Measurements from ENCODE around the gene PPFIBP2. TPM values are rescaled to one million over a fixed set of nuclear protein-coding genes. Genes with fewer than 3 reads are reported as not detected.
A peak's percentile ranks its signal among the peaks of the same experiment; 100 is the strongest.

Gene PPFIBP2
- polyA plus RNA-seq, 2 donors, result 27.4 to 32.1 TPM

GRCh38 chr11:7572001-7572712 is 58.4 kb downstream of the PPFIBP2 start:
- H3K4me1 ChIP-seq (ENCODE audit: control insufficient read depth in 2 of 2, insufficient read depth in 2 of 2, low read length in 1 of 2), result peaks cover 4 to 12% of the 10 kb centered on the region in 2 donors
- H3K27ac ChIP-seq (ENCODE audit: low read depth in 2 of 2, low read length in 1 of 2), result no peak overlapping the region
- no peak overlapping the region for H3K4me3 ChIP-seq (ENCODE audit: low read depth in 1 of 2, low read length in 2 of 2)
- H3K9me3 ChIP-seq (ENCODE audit: control insufficient read depth in 2 of 2, insufficient read depth in 1 of 2, low read depth in 1 of 2, low read length in 1 of 2), result no peaks in the 10 kb centered on the region
- H3K27me3 ChIP-seq (ENCODE audit: control insufficient read depth in 1 of 2, insufficient read depth in 2 of 2, low read length in 2 of 2), result no peaks in the 10 kb centered on the region
- H3K36me3 ChIP-seq (ENCODE audit: control insufficient read depth in 2 of 2, insufficient read depth in 2 of 2, low read length in 1 of 2), result no peaks in the 10 kb centered on the region
- WGBS, 2 donors, result 68 to 75% methylated on average over 4 of the region's 4 CpGs

GRCh38 chr11:7573193-7573557 is 59.4 kb downstream of the PPFIBP2 start:
- Histone ChIP-seq H3K27me3 (ENCODE audit: control insufficient read depth in 1 of 2, insufficient read depth in 2 of 2, low read length in 2 of 2) (no peaks in the 10 kb centered on the region), H3K36me3 (ENCODE audit: control insufficient read depth in 2 of 2, insufficient read depth in 2 of 2, low read length in 1 of 2) (no peaks in the 10 kb centered on the region), H3K9me3 (ENCODE audit: control insufficient read depth in 2 of 2, insufficient read depth in 1 of 2, low read depth in 1 of 2, low read length in 1 of 2) (no peaks in the 10 kb centered on the region), H3K4me1 (ENCODE audit: control insufficient read depth in 2 of 2, insufficient read depth in 2 of 2, low read length in 1 of 2) (peaks cover 4 to 13% of the 10 kb centered on the region in 2 donors), H3K4me3 (ENCODE audit: low read depth in 1 of 2, low read length in 2 of 2) (no peak overlapping the region), H3K27ac (ENCODE audit: low read depth in 2 of 2, low read length in 1 of 2) (no peak overlapping the region)

- 63 to 76% methylated on average over 9 of the region's 9 CpGs for WGBS, 2 donors
- Histone ChIP-seq H3K27ac (ENCODE audit: low read depth in 2 of 2, low read length in 1 of 2) (no peak overlapping the region), H3K4me1 (ENCODE audit: control insufficient read depth in 2 of 2, insufficient read depth in 2 of 2, low read length in 1 of 2) (peaks cover 4 to 15% of the 10 kb centered on the region in 2 donors), H3K36me3 (ENCODE audit: control insufficient read depth in 2 of 2, insufficient read depth in 2 of 2, low read length in 1 of 2) (no peaks in the 10 kb centered on the region), H3K4me3 (ENCODE audit: low read depth in 1 of 2, low read length in 2 of 2) (no peak overlapping the region), H3K27me3 (ENCODE audit: control insufficient read depth in 1 of 2, insufficient read depth in 2 of 2, low read length in 2 of 2) (no peaks in the 10 kb centered on the region), H3K9me3 (ENCODE audit: control insufficient read depth in 2 of 2, insufficient read depth in 1 of 2, low read depth in 1 of 2, low read length in 1 of 2) (no peaks in the 10 kb centered on the region)
Measured at GRCh38 chr11:7573558-7574296, 59.9 kb downstream of the PPFIBP2 start.

- no peaks in the 10 kb centered on the region for H3K36me3 ChIP-seq (ENCODE audit: control insufficient read depth in 2 of 2, insufficient read depth in 2 of 2, low read length in 1 of 2)
- H3K4me3 ChIP-seq (ENCODE audit: low read depth in 1 of 2, low read length in 2 of 2), result no peak overlapping the region
- no peak overlapping the region for H3K27ac ChIP-seq (ENCODE audit: low read depth in 2 of 2, low read length in 1 of 2)
- no peaks in the 10 kb centered on the region for H3K27me3 ChIP-seq (ENCODE audit: control insufficient read depth in 1 of 2, insufficient read depth in 2 of 2, low read length in 2 of 2)
- no peaks in the 10 kb centered on the region for H3K9me3 ChIP-seq (ENCODE audit: control insufficient read depth in 2 of 2, insufficient read depth in 1 of 2, low read depth in 1 of 2, low read length in 1 of 2)
- H3K4me1 ChIP-seq (ENCODE audit: control insufficient read depth in 2 of 2, insufficient read depth in 2 of 2, low read length in 1 of 2), result peaks cover 4 to 15% of the 10 kb centered on the region in 2 donors
- WGBS, 2 donors, result 76% methylated on average over 7 of the region's 7 CpGs
Measured at GRCh38 chr11:7574491-7575130, 60.8 kb downstream of the PPFIBP2 start.

- Histone ChIP-seq H3K9me3 (ENCODE audit: control insufficient read depth in 2 of 2, insufficient read depth in 1 of 2, low read depth in 1 of 2, low read length in 1 of 2) (no peaks in the 10 kb centered on the region), H3K27me3 (ENCODE audit: control insufficient read depth in 1 of 2, insufficient read depth in 2 of 2, low read length in 2 of 2) (no peaks in the 10 kb centered on the region), H3K27ac (ENCODE audit: low read depth in 2 of 2, low read length in 1 of 2) (peak overlapping the region; percentile 69 to 73), H3K36me3 (ENCODE audit: control insufficient read depth in 2 of 2, insufficient read depth in 2 of 2, low read length in 1 of 2) (no peaks in the 10 kb centered on the region), H3K4me1 (ENCODE audit: control insufficient read depth in 2 of 2, insufficient read depth in 2 of 2, low read length in 1 of 2) (peaks cover 4 to 15% of the 10 kb centered on the region in 2 donors), H3K4me3 (ENCODE audit: low read depth in 1 of 2, low read length in 2 of 2) (no peak overlapping the region)
- WGBS, 2 donors, result 31 to 37% methylated on average over 11 of the region's 11 CpGs
Measured at GRCh38 chr11:7575841-7576725, 62.3 kb downstream of the PPFIBP2 start.

GRCh38 chr11:7576726-7577290 is 63.0 kb downstream of the PPFIBP2 start:
- Histone ChIP-seq H3K27me3 (ENCODE audit: control insufficient read depth in 1 of 2, insufficient read depth in 2 of 2, low read length in 2 of 2) (no peaks in the 10 kb centered on the region), H3K36me3 (ENCODE audit: control insufficient read depth in 2 of 2, insufficient read depth in 2 of 2, low read length in 1 of 2) (no peaks in the 10 kb centered on the region), H3K9me3 (ENCODE audit: control insufficient read depth in 2 of 2, insufficient read depth in 1 of 2, low read depth in 1 of 2, low read length in 1 of 2) (no peaks in the 10 kb centered on the region), H3K27ac (ENCODE audit: low read depth in 2 of 2, low read length in 1 of 2) (peak overlapping the region; percentile 73 to 76), H3K4me1 (ENCODE audit: control insufficient read depth in 2 of 2, insufficient read depth in 2 of 2, low read length in 1 of 2) (peaks cover 4 to 15% of the 10 kb centered on the region in 2 donors), H3K4me3 (ENCODE audit: low read depth in 1 of 2, low read length in 2 of 2) (no peak overlapping the region)
- WGBS, 2 donors, result 17 to 39% methylated on average over 13 of the region's 13 CpGs

GRCh38 chr11:7577291-7578190 is 63.7 kb downstream of the PPFIBP2 start:
- no peaks in the 10 kb centered on the region for H3K27me3 ChIP-seq (ENCODE audit: control insufficient read depth in 1 of 2, insufficient read depth in 2 of 2, low read length in 2 of 2)
- 15 to 18% methylated on average over 16 of the region's 16 CpGs for WGBS, 2 donors
- H3K4me3 ChIP-seq (ENCODE audit: low read depth in 1 of 2, low read length in 2 of 2), result no peak overlapping the region
- no peaks in the 10 kb centered on the region for H3K36me3 ChIP-seq (ENCODE audit: control insufficient read depth in 2 of 2, insufficient read depth in 2 of 2, low read length in 1 of 2)
- peak overlapping the region; percentile 73 to 76 for H3K27ac ChIP-seq (ENCODE audit: low read depth in 2 of 2, low read length in 1 of 2)
- H3K9me3 ChIP-seq (ENCODE audit: control insufficient read depth in 2 of 2, insufficient read depth in 1 of 2, low read depth in 1 of 2, low read length in 1 of 2), result no peaks in the 10 kb centered on the region
- peaks cover 4 to 15% of the 10 kb centered on the region in 2 donors for H3K4me1 ChIP-seq (ENCODE audit: control insufficient read depth in 2 of 2, insufficient read depth in 2 of 2, low read length in 1 of 2)

GRCh38 chr11:7578276-7578955 is 64.6 kb downstream of the PPFIBP2 start:
- Histone ChIP-seq H3K9me3 (ENCODE audit: control insufficient read depth in 2 of 2, insufficient read depth in 1 of 2, low read depth in 1 of 2, low read length in 1 of 2) (no peaks in the 10 kb centered on the region), H3K27ac (ENCODE audit: low read depth in 2 of 2, low read length in 1 of 2) (peak overlapping the region; percentile 48 to 76), H3K27me3 (ENCODE audit: control insufficient read depth in 1 of 2, insufficient read depth in 2 of 2, low read length in 2 of 2) (no peaks in the 10 kb centered on the region), H3K36me3 (ENCODE audit: control insufficient read depth in 2 of 2, insufficient read depth in 2 of 2, low read length in 1 of 2) (no peaks in the 10 kb centered on the region), H3K4me3 (ENCODE audit: low read depth in 1 of 2, low read length in 2 of 2) (no peak overlapping the region), H3K4me1 (ENCODE audit: control insufficient read depth in 2 of 2, insufficient read depth in 2 of 2, low read length in 1 of 2) (peaks cover 4 to 19% of the 10 kb centered on the region in 2 donors)
- 45 to 51% methylated on average over 9 of the region's 9 CpGs for WGBS, 2 donors
